Activated CD4-positive, alpha-beta T cell treated with anti-CD3 and anti-CD28 coated beads for 36 hours (primary cell): Measurements from ENCODE around the gene ADGRE3. TPM values are rescaled to one million over a fixed set of nuclear protein-coding genes. Genes with fewer than 3 reads are reported as not detected.

Experiments
- ATAC-seq: fragments of 200-7000 bp; cut with Tn5 transposase; one replicate; pipeline ENCODE4 v1.10.0; 2021; ENCODE audit warnings: mild to moderate bottlenecking, moderate library complexity
- CTCF ChIA-PET: fragments of 350-600 bp; sonication (Branson Sonifier 250); formaldehyde crosslinking; loops from one replicate; lab custom pipeline; 2021; ENCODE audit warnings: antibody characterized with exemption; lab: Charles Lee
- POLR2A ChIA-PET: fragments of 350-600 bp; sonication (Branson Sonifier 250); formaldehyde crosslinking; loops from one replicate; lab custom pipeline; 2021; ENCODE audit warnings: antibody characterized with exemption, inconsistent platforms; lab: Charles Lee
- DNase-seq: peaks from one replicate; pipeline ENCODE4 v3.0.0-alpha.2; 2020
- H3K27ac Mint-ChIP-seq: one replicate; pipeline ENCODE4 v1.8.0; 2021; ENCODE audit warnings: mixed read lengths
- H3K27me3 Mint-ChIP-seq: one replicate; pipeline ENCODE4 v1.8.0; 2021; ENCODE audit warnings: mixed read lengths
- H3K36me3 Mint-ChIP-seq: one replicate; pipeline ENCODE4 v1.8.0; 2021; ENCODE audit warnings: low read depth, mixed read lengths
- H3K4me1 Mint-ChIP-seq: one replicate; pipeline ENCODE4 v1.8.0; 2021; ENCODE audit warnings: mixed read lengths
- H3K4me3 Mint-ChIP-seq: one replicate; pipeline ENCODE4 v1.8.0; 2021; ENCODE audit warnings: mild to moderate bottlenecking, moderate library complexity, mixed read lengths
- H3K9me3 Mint-ChIP-seq: one replicate; pipeline ENCODE4 v1.8.0; 2021; ENCODE audit warnings: low read depth, mixed read lengths
- intact Hi-C, 2 experiments: fragments of 100-400 bp; cut with DNase I in 1 of 2; cut with micrococcal nuclease in 1 of 2; formaldehyde crosslinking; loops; one replicate each; pipeline versions ENCODE4 v1.14.2 to v1.15.1; 2022 to 2024; cut with DNase I, micrococcal nuclease
- total RNA-seq, 2 experiments: library from RNA; stranded (reverse); gene quantifications; one replicate each; pipeline ENCODE4 v1.2.3, GENCODE V29; 2021

The ADGRE3 gene
- under 1 TPM; 0.11 to 0.30 TPM for total RNA-seq

- ChIA-PET POLR2A (interaction anchor here (0.6 kb wide), 1 partner anchor 70 kb away, joined by 6 read pairs; no protein-coding TSS in a partner anchor), CTCF (interaction anchor here (0.8 kb wide), 1 partner anchor 12 kb away, joined by 5 read pairs; no protein-coding TSS in a partner anchor)
- H3K4me3 Mint-ChIP-seq = no peak within 1 kb of the TSS
- no peak for DNase-seq
- H3K36me3 Mint-ChIP-seq = no peaks in the 10 kb centered on the region
- H3K27me3 Mint-ChIP-seq = peaks cover 17% of the 10 kb centered on the region
- H3K9me3 Mint-ChIP-seq = peaks cover 5% of the 10 kb centered on the region
- peaks cover 2% of the 10 kb centered on the region for H3K4me1 Mint-ChIP-seq
- no peak for ATAC-seq
- H3K27ac Mint-ChIP-seq = no peak within 1 kb of the TSS
- intact Hi-C loops = no loop called here
These were observed at the start of gene ADGRE3 for GRCh38 chr19:14674764-14675163. ADGRE3 (minus strand) TSS chr19:14674844; CDS start chr19:14674770, 74 bp downstream.

- Mint-ChIP-seq H3K36me3 (peaks cover 64% of the 10 kb centered on the region), H3K9me3 (peaks cover 64% of the 10 kb centered on the region), H3K4me3 (no peak overlapping the region), H3K27me3 (no peaks in the 10 kb centered on the region), H3K27ac (no peak overlapping the region), H3K4me1 (no peaks in the 10 kb centered on the region)
- CTCF ChIA-PET = no interaction called here
- POLR2A ChIA-PET = no interaction called here
- intact Hi-C loops = no loop called here
- ATAC-seq = no peak
- DNase-seq = no peak
These were observed 47.5 kb upstream of the ADGRE3 start for GRCh38 chr19:14722127-14722526.

GRCh38 chr19:14719162-14719561, 44.5 kb upstream of the ADGRE3 start:
- H3K27ac Mint-ChIP-seq = no peak overlapping the region
- intact Hi-C loops = no loop called here
- CTCF ChIA-PET = no interaction called here
- DNase-seq = no peak
- no peak overlapping the region for H3K4me3 Mint-ChIP-seq
- H3K4me1 Mint-ChIP-seq = no peaks in the 10 kb centered on the region
- POLR2A ChIA-PET = no interaction called here
- peaks cover 71% of the 10 kb centered on the region for H3K9me3 Mint-ChIP-seq
- H3K36me3 Mint-ChIP-seq = peaks cover 89% of the 10 kb centered on the region
- ATAC-seq = no peak
- no peaks in the 10 kb centered on the region for H3K27me3 Mint-ChIP-seq

- DNase-seq (no peak), ATAC-seq (no peak)
- Mint-ChIP-seq H3K27me3 (no peaks in the 10 kb centered on the region), H3K9me3 (peaks cover 71% of the 10 kb centered on the region), H3K4me3 (no peak overlapping the region), H3K36me3 (peaks cover 90% of the 10 kb centered on the region), H3K27ac (no peak overlapping the region), H3K4me1 (no peaks in the 10 kb centered on the region)
- intact Hi-C loops = no loop called here
- ChIA-PET POLR2A (no interaction called here), CTCF (no interaction called here)
These were observed 44.0 kb upstream of the ADGRE3 start for GRCh38 chr19:14718522-14719116.

GRCh38 chr19:14715841-14716240, 41.2 kb upstream of the ADGRE3 start:
- ATAC-seq = no peak
- no peak overlapping the region for H3K27ac Mint-ChIP-seq
- H3K4me3 Mint-ChIP-seq = no peak overlapping the region
- CTCF ChIA-PET = interaction anchor here (0.5 kb wide), 1 partner anchor 1266 kb away, joined by 3 read pairs; no protein-coding TSS in a partner anchor
- H3K36me3 Mint-ChIP-seq = peaks cover 93% of the 10 kb centered on the region
- intact Hi-C loops = no loop called here
- no peak for DNase-seq
- no peaks in the 10 kb centered on the region for H3K4me1 Mint-ChIP-seq
- no peaks in the 10 kb centered on the region for H3K27me3 Mint-ChIP-seq
- H3K9me3 Mint-ChIP-seq = peaks cover 61% of the 10 kb centered on the region
- POLR2A ChIA-PET = no interaction called here

GRCh38 chr19:14704450-14704849, 29.8 kb upstream of the ADGRE3 start:
- H3K4me1 Mint-ChIP-seq = no peaks in the 10 kb centered on the region
- H3K27ac Mint-ChIP-seq = no peak overlapping the region
- peaks cover 70% of the 10 kb centered on the region for H3K36me3 Mint-ChIP-seq
- intact Hi-C loops = no loop called here
- H3K4me3 Mint-ChIP-seq = no peak overlapping the region
- H3K27me3 Mint-ChIP-seq = no peaks in the 10 kb centered on the region
- ATAC-seq (no peak), DNase-seq (no peak)
- no peaks in the 10 kb centered on the region for H3K9me3 Mint-ChIP-seq
- ChIA-PET CTCF (no interaction called here), POLR2A (no interaction called here)

- Mint-ChIP-seq H3K4me1 (no peaks in the 10 kb centered on the region), H3K27me3 (no peaks in the 10 kb centered on the region), H3K9me3 (no peaks in the 10 kb centered on the region), H3K4me3 (no peak overlapping the region), H3K27ac (no peak overlapping the region), H3K36me3 (peaks cover 69% of the 10 kb centered on the region)
- POLR2A ChIA-PET = no interaction called here
- intact Hi-C loops = no loop called here
- CTCF ChIA-PET = no interaction called here
- DNase-seq = no peak
- ATAC-seq = no peak
These were observed 29.2 kb upstream of the ADGRE3 start for GRCh38 chr19:14703833-14704232.

GRCh38 chr19:14700711-14701375, 26.2 kb upstream of the ADGRE3 start:
- CTCF ChIA-PET = no interaction called here
- no peaks in the 10 kb centered on the region for H3K9me3 Mint-ChIP-seq
- H3K27ac Mint-ChIP-seq = no peak overlapping the region
- ATAC-seq (no peak), DNase-seq (no peak)
- no peak overlapping the region for H3K4me3 Mint-ChIP-seq
- H3K36me3 Mint-ChIP-seq = peaks cover 58% of the 10 kb centered on the region
- no peaks in the 10 kb centered on the region for H3K4me1 Mint-ChIP-seq
- no peaks in the 10 kb centered on the region for H3K27me3 Mint-ChIP-seq
- POLR2A ChIA-PET = no interaction called here
- intact Hi-C loops = no loop called here

GRCh38 chr19:14699641-14700040, 25.0 kb upstream of the ADGRE3 start:
- Mint-ChIP-seq H3K4me1 (no peaks in the 10 kb centered on the region), H3K27me3 (no peaks in the 10 kb centered on the region), H3K27ac (no peak overlapping the region), H3K4me3 (no peak overlapping the region), H3K9me3 (no peaks in the 10 kb centered on the region), H3K36me3 (peaks cover 58% of the 10 kb centered on the region)
- POLR2A ChIA-PET = no interaction called here
- intact Hi-C loops = no loop called here
- CTCF ChIA-PET = interaction anchor here (0.6 kb wide), 1 partner anchor 13 kb away, joined by 3 read pairs; no protein-coding TSS in a partner anchor
- no peak for DNase-seq
- ATAC-seq = no peak

- ChIA-PET POLR2A (no interaction called here), CTCF (interaction anchor here (2.1 kb wide), 1 partner anchor 9 kb away, joined by 8 read pairs; no protein-coding TSS in a partner anchor)
- H3K27me3 Mint-ChIP-seq = no peaks in the 10 kb centered on the region
- no peaks in the 10 kb centered on the region for H3K9me3 Mint-ChIP-seq
- no peak overlapping the region for H3K27ac Mint-ChIP-seq
- no peak overlapping the region for H3K4me3 Mint-ChIP-seq
- DNase-seq (no peak), ATAC-seq (no peak)
- peaks cover 13% of the 10 kb centered on the region for H3K4me1 Mint-ChIP-seq
- H3K36me3 Mint-ChIP-seq = peaks cover 28% of the 10 kb centered on the region
- intact Hi-C loops = no loop called here
These were observed 20.8 kb upstream of the ADGRE3 start for GRCh38 chr19:14695471-14695870.

GRCh38 chr19:14694641-14695266, 20.1 kb upstream of the ADGRE3 start:
- CTCF ChIA-PET = interaction anchor here (0.8 to 2.1 kb wide), 3 partner anchors 9 to 122 kb away, joined by 3 to 8 read pairs (median 4); no protein-coding TSS in a partner anchor
- H3K36me3 Mint-ChIP-seq = peaks cover 23% of the 10 kb centered on the region
- no peak overlapping the region for H3K27ac Mint-ChIP-seq
- no peaks in the 10 kb centered on the region for H3K9me3 Mint-ChIP-seq
- H3K4me3 Mint-ChIP-seq = no peak overlapping the region
- DNase-seq = no peak
- no peaks in the 10 kb centered on the region for H3K27me3 Mint-ChIP-seq
- POLR2A ChIA-PET = no interaction called here
- ATAC-seq = no peak
- peaks cover 15% of the 10 kb centered on the region for H3K4me1 Mint-ChIP-seq
- intact Hi-C loops = no loop called here
